ENCODE data around the gene HSD17B12.

HSD17B12 gene

DNA sequence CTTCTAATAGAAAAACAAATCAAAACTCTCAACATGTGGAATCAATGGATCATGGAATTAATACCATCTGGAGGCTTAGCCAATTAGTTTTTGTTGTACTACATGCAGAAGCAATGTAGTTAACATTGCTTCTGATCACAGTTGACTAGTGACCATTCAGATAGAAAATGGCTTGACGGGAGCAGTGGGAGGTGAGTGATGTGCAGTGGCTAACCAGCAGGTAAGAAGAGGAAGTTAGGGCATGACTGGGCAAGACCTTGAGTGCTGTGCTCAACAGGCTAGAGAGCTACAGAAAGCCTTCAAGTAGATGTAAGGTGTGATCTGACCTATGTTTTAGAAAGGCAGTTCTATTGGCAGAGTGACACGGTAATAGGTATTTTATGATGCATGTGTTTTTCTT lies 139.4 kb downstream of the HSD17B12 start:
- TF ChIP-seq, protein P1, sequence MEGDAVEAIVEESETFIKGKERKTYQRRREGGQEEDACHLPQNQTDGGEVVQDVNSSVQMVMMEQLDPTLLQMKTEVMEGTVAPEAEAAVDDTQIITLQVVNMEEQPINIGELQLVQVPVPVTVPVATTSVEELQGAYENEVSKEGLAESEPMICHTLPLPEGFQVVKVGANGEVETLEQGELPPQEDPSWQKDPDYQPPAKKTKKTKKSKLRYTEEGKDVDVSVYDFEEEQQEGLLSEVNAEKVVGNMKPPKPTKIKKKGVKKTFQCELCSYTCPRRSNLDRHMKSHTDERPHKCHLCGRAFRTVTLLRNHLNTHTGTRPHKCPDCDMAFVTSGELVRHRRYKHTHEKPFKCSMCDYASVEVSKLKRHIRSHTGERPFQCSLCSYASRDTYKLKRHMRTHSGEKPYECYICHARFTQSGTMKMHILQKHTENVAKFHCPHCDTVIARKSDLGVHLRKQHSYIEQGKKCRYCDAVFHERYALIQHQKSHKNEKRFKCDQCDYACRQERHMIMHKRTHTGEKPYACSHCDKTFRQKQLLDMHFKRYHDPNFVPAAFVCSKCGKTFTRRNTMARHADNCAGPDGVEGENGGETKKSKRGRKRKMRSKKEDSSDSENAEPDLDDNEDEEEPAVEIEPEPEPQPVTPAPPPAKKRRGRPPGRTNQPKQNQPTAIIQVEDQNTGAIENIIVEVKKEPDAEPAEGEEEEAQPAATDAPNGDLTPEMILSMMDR (IDR thresholded peaks at IDR 0.05; ENCODE audit: extremely low read depth, insufficient read depth, missing control alignments), result no peak
- DNase-seq (ENCODE audit: low spot score), result no peak
- in situ Hi-C loops (cut with MboI; ENCODE audit: low pct_unique_long_range_greater_than_20kb, low sequenced_read_pairs, unreplicated experiment), result no loop called here

DNA sequence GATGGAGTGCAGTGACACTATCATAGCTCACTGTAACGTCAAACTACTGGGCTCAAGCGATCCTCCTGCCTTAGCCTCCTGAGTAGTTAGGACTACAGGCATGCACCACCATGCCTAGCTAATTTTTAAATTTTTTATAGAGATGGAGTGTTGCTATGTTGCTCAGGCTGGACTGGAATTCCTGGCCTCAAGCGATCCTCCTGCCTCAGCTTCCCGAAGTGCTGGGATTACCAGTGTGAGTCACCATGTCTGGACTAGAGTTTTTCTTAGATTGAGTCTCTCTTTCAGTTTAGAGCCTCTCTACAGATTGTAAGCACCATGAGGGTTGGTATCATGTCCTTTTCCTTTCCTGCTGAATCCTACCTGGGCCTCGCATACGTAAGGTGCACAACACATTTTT lies 142.8 kb downstream of the HSD17B12 start:
- DNase-seq (ENCODE audit: low spot score), result no peak
- TF ChIP-seq, protein P1 (IDR thresholded peaks at IDR 0.05; ENCODE audit: extremely low read depth, insufficient read depth, missing control alignments), result no peak
- in situ Hi-C loops (cut with MboI; ENCODE audit: low pct_unique_long_range_greater_than_20kb, low sequenced_read_pairs, unreplicated experiment), result no loop called here

GRCh38 chr11:43823851-43824250 lies 143.3 kb downstream of the HSD17B12 start:
- TF ChIP-seq, protein P1 (IDR thresholded peaks at IDR 0.05; ENCODE audit: extremely low read depth, insufficient read depth, missing control alignments), result no peak
- no peak for DNase-seq (ENCODE audit: low spot score)
- in situ Hi-C loops (cut with MboI; ENCODE audit: low pct_unique_long_range_greater_than_20kb, low sequenced_read_pairs, unreplicated experiment), result no loop called here

DNA sequence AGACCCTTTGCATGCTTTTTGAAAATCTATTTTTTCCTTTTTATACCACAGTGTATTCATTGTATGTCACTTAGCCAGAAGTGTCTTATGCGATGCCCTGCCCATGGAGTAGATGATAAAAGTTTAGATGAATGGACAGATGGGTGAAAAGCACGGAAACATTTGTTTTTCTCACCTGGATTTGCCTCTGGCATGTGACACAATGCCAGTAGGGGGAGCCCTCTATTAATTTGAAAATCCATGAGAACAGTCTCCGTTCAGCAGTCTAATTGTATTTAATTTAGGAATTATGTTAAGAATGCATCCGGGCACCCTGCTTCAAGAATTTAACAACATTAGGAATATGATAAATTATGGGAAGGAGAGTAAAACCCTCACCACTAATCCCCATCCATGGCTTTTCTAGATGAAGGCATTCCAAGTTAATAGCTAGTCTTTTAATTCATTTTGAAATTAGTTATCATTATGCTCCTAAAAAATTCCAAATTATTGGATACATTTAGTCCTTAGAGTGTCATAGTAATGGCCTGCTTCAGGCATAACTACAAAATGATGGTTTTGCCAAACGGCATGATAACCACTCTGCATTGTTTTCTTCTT lies 144.8 kb downstream of the HSD17B12 start:
- in situ Hi-C loops (cut with MboI; ENCODE audit: low pct_unique_long_range_greater_than_20kb, low sequenced_read_pairs, unreplicated experiment), result no loop called here
- TF ChIP-seq, protein P1 (IDR thresholded peaks at IDR 0.05; ENCODE audit: extremely low read depth, insufficient read depth, missing control alignments), result peak; percentile 52
- DNase-seq (ENCODE audit: low spot score), result peak; percentile 11

DNA sequence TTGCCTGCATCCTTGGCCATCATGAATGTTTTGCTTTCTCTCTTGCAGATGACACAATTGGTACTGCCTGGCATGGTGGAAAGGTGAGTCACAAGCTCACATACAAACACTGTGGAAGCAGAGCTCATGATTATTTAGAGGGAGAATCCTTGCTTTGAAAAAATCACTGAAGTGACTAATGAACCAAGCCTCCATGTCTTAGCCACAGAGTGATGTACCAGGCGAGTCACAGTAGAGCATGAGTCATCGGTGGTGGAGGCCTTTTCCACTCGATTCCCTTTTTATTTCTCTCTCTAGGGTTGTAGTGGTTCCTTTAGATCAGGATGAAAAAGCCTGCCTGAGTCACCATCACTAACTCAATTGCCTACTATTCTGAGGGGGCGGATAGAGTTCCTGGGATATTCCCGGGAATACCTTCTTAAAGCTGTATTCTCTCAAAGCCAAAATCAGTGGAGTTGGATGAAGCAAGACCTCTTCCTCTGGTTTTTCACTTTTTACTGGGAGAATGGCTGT lies 150.4 kb downstream of the HSD17B12 start:
- in situ Hi-C loops (cut with MboI; ENCODE audit: low pct_unique_long_range_greater_than_20kb, low sequenced_read_pairs, unreplicated experiment), result no loop called here
- DNase-seq (ENCODE audit: low spot score), result no peak
- TF ChIP-seq, protein P1 (IDR thresholded peaks at IDR 0.05; ENCODE audit: extremely low read depth, insufficient read depth, missing control alignments), result no peak

GRCh38 chr11:43832536-43832935 lies 152.0 kb downstream of the HSD17B12 start:
- TF ChIP-seq, protein P1 (IDR thresholded peaks at IDR 0.05; ENCODE audit: extremely low read depth, insufficient read depth, missing control alignments), result no peak
- in situ Hi-C loops (cut with MboI; ENCODE audit: low pct_unique_long_range_greater_than_20kb, low sequenced_read_pairs, unreplicated experiment), result no loop called here

More at GRCh38 chr11:43832536-43832935, 152.0 kb downstream of the HSD17B12 start:
- DNase-seq (ENCODE audit: low spot score), result no peak
